ENCODE results near the gene SAMD7.

DNA sequence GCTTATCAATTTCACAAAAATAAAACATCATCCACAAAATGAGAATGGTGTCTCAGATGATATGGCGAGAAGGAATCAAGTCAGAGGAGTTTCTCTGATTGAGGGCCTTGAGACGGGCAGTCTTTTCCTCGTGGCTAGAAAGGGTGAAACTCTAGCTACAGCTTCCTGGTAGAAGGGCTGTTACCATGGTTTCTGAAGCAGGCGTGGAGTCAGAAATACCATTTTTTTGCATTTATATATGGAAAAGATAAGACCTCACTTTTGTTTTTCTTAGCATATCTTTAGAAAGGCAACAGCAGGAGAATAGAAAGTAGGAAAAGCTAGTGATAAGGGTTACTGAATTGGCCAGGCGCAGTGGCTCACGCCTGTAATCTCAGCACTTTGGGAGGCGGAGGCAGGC, 17.3 kb upstream of the SAMD7 start:
- TF ChIP-seq, protein P1, sequence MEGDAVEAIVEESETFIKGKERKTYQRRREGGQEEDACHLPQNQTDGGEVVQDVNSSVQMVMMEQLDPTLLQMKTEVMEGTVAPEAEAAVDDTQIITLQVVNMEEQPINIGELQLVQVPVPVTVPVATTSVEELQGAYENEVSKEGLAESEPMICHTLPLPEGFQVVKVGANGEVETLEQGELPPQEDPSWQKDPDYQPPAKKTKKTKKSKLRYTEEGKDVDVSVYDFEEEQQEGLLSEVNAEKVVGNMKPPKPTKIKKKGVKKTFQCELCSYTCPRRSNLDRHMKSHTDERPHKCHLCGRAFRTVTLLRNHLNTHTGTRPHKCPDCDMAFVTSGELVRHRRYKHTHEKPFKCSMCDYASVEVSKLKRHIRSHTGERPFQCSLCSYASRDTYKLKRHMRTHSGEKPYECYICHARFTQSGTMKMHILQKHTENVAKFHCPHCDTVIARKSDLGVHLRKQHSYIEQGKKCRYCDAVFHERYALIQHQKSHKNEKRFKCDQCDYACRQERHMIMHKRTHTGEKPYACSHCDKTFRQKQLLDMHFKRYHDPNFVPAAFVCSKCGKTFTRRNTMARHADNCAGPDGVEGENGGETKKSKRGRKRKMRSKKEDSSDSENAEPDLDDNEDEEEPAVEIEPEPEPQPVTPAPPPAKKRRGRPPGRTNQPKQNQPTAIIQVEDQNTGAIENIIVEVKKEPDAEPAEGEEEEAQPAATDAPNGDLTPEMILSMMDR (IDR thresholded peaks at IDR 0.05; ENCODE audit: borderline replicate concordance, extremely low read depth, low read length, poor library complexity, severe bottlenecking), result no peak
- TF ChIP-seq EZH2 (IDR thresholded peaks at IDR 0.05; ENCODE audit: borderline replicate concordance, low read depth, low read length, severe bottlenecking), result no peak

All from DND-41 (cell line).